Stimulated activated memory B cell treated with anti-CD40 and anti-IgM and Interleukin-4, amounts not matched to agents 10 μg/mL and 1 μg/mL and 100 μg/mL, for 72 hours (primary cell): Measurements from ENCODE around the gene ADAMTSL2.

Experiments
- ATAC-seq: fragments of 150-1000 bp; cut with Tn5 transposase; 2 replicates; pipeline ENCODE4 v1.10.0; 2021
- H3K27ac Mint-ChIP-seq: one replicate; pipeline ENCODE4 v1.8.0; 2022; ENCODE audit warnings: mild to moderate bottlenecking, mixed read lengths
- H3K27me3 Mint-ChIP-seq: one replicate; pipeline ENCODE4 v1.8.0; 2022; ENCODE audit warnings: mixed read lengths
- H3K36me3 Mint-ChIP-seq: one replicate; pipeline ENCODE4 v1.8.0; 2022; ENCODE audit warnings: mixed read lengths
- H3K4me1 Mint-ChIP-seq: one replicate; pipeline ENCODE4 v1.8.0; 2022; ENCODE audit warnings: mixed read lengths
- H3K4me3 Mint-ChIP-seq: one replicate; pipeline ENCODE4 v1.8.0; 2022; ENCODE audit warnings: mild to moderate bottlenecking, moderate library complexity, mixed read lengths
- H3K9me3 Mint-ChIP-seq: one replicate; pipeline ENCODE4 v1.8.0; 2022; ENCODE audit warnings: mixed read lengths

ADAMTSL2 gene

DNA sequence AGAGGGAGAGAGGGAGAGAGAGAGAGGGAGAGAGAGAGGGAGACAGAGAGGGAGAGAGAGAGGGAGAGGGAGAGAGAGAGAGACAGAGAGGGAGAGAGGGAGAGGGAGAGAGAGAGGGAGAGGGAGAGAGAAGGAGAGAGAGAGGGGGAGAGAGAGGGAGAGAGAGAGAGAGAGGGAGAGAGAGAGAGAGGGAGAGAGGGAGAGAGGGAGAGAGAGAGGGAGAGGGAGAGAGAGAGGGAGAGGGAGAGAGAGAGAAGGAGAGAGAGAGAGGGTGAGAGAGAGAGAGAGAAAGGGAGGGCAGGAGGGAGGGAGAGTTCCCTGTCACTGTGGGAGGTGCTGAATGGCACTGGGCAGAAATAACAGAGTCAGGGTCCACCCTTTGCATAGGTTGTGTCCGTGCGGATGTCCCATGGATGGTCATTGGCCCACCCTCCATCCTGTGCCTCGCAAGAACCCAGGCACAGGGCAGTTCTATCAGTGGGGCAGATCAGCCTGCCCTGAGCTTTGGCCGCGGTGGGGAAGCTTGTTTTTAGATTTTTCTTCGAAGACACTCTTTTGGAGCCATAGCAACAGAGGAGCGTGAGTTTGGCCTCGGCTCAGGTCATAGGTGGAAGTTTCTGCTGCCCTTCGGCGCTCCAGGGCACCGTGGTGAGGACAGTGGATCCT is 30.1 kb downstream of the ADAMTSL2 start:
- peaks cover 55% of the 10 kb centered on the region for H3K27me3 Mint-ChIP-seq
- H3K9me3 Mint-ChIP-seq = peaks cover 9% of the 10 kb centered on the region
- no peak for ATAC-seq
- peaks cover 8% of the 10 kb centered on the region for H3K4me1 Mint-ChIP-seq
- peak overlapping the region; percentile 60 for H3K27ac Mint-ChIP-seq
- no peaks in the 10 kb centered on the region for H3K36me3 Mint-ChIP-seq
- no peak overlapping the region for H3K4me3 Mint-ChIP-seq

DNA sequence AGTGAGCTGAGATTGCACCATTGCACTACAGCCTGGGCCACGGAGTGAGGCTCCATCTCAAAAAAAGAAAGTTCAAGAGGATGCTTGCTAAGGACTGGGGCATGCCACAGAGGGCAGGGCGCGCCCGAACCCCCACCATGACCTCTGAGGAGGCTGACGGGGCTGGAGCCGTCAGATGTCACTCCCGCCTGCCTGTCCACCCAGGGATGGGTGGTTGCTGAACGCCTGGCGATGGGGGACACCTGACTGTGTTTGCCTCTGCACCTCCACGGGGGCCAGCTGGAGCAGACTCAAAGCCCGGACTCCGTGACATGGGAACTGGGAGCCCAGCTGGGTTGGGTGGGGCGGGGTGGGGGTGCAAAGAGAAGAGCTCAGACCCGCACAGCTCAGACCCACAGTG is 31.9 kb downstream of the ADAMTSL2 start:
- Mint-ChIP-seq H3K9me3 (peaks cover 9% of the 10 kb centered on the region), H3K4me1 (peaks cover 8% of the 10 kb centered on the region), H3K36me3 (no peaks in the 10 kb centered on the region), H3K27me3 (peaks cover 55% of the 10 kb centered on the region), H3K4me3 (no peak overlapping the region), H3K27ac (no peak overlapping the region)
- no peak for ATAC-seq

DNA sequence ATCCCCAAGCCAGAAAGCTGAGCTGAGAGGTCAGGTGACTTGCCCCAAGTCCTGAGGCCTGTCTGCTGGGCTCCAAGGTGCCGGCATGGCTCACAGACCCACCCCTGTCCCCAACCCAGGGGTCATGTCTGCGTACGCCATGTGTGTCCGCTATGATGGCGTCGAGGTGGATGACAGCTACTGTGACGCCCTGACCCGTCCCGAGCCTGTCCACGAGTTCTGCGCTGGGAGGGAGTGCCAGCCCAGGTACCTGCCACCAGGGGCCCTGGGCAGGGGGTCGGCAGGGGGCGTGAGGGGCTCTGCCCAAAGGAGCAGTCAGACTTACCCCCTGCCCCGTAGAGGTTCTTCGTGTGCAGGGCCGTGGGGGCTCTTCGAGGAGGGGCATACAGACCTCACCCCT is 32.3 kb downstream of the ADAMTSL2 start:
- H3K27ac Mint-ChIP-seq = no peak overlapping the region
- no peak for ATAC-seq
- no peaks in the 10 kb centered on the region for H3K36me3 Mint-ChIP-seq
- H3K4me1 Mint-ChIP-seq = peaks cover 8% of the 10 kb centered on the region
- no peak overlapping the region for H3K4me3 Mint-ChIP-seq
- peaks cover 55% of the 10 kb centered on the region for H3K27me3 Mint-ChIP-seq
- H3K9me3 Mint-ChIP-seq = peaks cover 9% of the 10 kb centered on the region

DNA sequence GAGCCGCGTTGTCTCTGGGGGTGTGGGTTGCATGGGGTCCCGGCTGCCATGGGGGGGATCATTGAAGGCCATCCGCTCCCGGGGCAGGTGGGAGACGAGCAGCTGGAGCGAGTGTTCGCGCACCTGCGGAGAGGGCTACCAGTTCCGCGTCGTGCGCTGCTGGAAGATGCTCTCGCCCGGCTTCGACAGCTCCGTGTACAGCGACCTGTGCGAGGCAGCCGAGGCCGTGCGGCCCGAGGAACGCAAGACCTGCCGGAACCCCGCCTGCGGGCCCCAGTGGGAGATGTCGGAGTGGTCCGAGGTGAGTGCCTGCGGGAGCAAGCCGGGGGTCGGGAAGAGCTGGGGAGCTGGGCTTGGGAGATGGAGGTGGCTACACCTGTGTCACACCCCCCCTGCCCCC is 33.7 kb downstream of the ADAMTSL2 start:
- ATAC-seq = no peak
- H3K4me3 Mint-ChIP-seq = no peak overlapping the region
- H3K36me3 Mint-ChIP-seq = no peaks in the 10 kb centered on the region
- H3K27me3 Mint-ChIP-seq = peaks cover 66% of the 10 kb centered on the region
- peaks cover 6% of the 10 kb centered on the region for H3K4me1 Mint-ChIP-seq
- H3K27ac Mint-ChIP-seq = no peak overlapping the region
- H3K9me3 Mint-ChIP-seq = peaks cover 9% of the 10 kb centered on the region

DNA sequence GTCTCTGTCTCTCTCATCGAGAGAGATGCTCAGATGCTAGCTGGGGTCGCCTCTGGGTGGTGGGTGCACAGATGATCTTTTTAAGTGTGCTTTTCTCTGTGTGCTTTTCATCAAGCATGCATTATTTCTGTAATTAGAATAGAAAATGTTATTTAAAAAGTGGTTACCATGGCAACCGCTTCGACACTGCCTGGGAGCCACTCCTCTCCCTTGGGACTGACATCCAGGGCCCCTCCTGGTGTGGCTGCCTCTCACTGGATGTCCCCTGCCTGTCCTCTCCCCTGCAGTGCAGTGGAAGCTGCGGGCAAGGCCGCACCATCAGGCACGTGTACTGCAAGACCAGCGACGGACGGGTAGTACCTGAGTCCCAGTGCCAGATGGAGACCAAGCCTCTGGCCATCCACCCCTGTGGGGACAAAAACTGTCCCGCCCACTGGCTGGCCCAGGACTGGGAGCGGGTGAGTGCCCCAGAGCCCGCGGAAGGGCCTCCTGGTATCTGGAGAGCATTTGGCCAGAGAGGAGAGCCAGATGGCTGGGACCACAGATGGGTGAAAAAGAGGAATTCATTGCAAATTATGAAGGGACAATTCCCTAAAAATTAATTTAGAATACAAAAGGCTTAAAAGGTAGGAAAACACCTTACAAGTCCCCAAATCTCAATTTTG is 34.7 kb downstream of the ADAMTSL2 start:
- H3K36me3 Mint-ChIP-seq = no peaks in the 10 kb centered on the region
- ATAC-seq = no peak
- H3K9me3 Mint-ChIP-seq = peaks cover 1% of the 10 kb centered on the region
- H3K27ac Mint-ChIP-seq = no peak overlapping the region
- peaks cover 69% of the 10 kb centered on the region for H3K27me3 Mint-ChIP-seq
- H3K4me1 Mint-ChIP-seq = no peaks in the 10 kb centered on the region
- H3K4me3 Mint-ChIP-seq = no peak overlapping the region

DNA sequence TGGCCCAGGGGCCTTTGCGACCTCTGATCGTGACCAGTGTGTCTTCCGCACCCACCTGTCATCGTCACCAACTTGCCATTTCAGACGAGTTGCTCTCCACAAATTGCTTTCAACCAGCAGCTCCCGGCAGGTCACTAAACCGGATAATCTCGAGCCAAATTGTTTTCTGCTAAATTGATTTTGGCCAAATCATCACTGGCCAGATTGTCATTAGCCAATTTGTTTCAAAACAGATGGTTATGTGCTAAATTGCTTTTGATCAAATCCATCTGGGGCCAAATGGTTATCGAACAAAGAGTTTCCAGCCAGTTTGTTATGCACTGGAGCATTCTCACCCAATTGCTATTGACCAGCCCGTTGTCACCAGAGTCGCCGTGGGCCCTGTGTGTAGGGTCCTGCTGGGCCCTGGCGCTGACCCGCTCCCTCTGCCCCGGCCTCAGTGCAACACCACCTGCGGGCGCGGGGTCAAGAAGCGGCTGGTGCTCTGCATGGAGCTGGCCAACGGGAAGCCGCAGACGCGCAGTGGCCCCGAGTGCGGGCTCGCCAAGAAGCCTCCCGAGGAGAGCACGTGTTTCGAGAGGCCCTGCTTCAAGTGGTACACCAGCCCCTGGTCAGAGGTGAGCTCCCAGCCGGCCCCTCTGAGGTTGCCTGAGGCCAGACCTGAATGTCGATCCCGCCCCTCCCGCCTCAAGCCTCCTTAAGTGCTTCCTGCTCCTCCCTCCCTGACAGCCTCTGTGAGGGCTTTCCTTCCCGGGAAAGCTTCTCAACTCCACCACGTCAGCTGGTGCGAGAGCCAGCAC is 35.6 kb downstream of the ADAMTSL2 start:
- Mint-ChIP-seq H3K4me1 (no peaks in the 10 kb centered on the region), H3K4me3 (no peak overlapping the region), H3K27me3 (peaks cover 77% of the 10 kb centered on the region)

DNA sequence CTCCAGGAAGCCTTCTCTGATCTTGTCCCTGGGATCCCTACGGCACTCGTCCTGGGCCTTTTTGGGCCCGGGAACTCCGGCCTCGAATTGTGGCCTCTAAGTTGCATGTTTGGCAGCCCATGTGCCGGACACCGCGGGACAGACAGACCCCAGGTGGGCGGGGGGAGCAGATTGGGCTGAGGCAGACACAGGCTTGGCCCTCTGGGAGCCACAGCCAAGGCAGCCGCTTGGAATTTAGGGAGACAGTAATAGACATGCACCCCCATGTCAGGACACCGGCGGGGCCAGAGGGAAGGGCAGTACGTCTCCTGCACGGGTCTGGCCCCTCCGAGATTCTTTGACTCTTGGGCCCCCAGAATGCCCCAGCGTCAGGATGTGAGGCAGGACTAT is 36.2 kb downstream of the ADAMTSL2 start:
- H3K27ac Mint-ChIP-seq = no peak overlapping the region
- no peaks in the 10 kb centered on the region for H3K36me3 Mint-ChIP-seq
- no peak for ATAC-seq

More for the DNA sequence above, 35.6 kb downstream of the ADAMTSL2 start:
- Mint-ChIP-seq H3K9me3 (no peaks in the 10 kb centered on the region), H3K27ac (no peak overlapping the region), H3K36me3 (no peaks in the 10 kb centered on the region)
- ATAC-seq = no peak

DNA sequence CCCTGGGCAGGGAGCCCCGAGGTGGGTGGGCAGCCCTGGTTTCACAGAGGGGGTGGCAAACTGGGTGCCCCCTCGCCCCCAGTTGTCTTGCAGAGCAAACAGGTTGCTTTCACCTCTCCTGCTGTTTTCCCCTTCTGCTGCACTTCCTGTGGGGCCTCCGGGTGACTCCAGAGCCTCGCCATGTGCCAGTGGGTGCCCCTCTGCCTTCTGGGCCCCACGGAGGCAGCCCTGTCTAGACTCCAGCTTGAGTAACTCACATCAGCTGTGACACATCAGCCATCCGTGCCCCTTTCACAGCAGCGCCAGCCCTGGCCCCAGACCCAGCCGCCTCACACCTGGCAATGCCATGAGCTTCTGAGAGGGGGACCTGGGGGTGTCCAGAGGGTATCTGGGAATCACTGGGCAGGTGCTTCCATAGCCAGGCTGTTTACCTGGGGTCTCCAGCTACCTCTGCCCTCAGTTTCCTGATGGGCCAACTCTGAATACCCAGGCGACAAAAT is 36.9 kb downstream of the ADAMTSL2 start:
- Mint-ChIP-seq H3K4me1 (peaks cover 9% of the 10 kb centered on the region), H3K27me3 (peaks cover 91% of the 10 kb centered on the region), H3K27ac (no peak overlapping the region), H3K36me3 (no peaks in the 10 kb centered on the region), H3K4me3 (no peak overlapping the region), H3K9me3 (no peaks in the 10 kb centered on the region)
- ATAC-seq = no peak

More for the DNA sequence above, 36.2 kb downstream of the ADAMTSL2 start:
- H3K27me3 Mint-ChIP-seq = peaks cover 83% of the 10 kb centered on the region
- H3K4me3 Mint-ChIP-seq = no peak overlapping the region
- H3K4me1 Mint-ChIP-seq = peaks cover 5% of the 10 kb centered on the region
- H3K9me3 Mint-ChIP-seq = no peaks in the 10 kb centered on the region

DNA sequence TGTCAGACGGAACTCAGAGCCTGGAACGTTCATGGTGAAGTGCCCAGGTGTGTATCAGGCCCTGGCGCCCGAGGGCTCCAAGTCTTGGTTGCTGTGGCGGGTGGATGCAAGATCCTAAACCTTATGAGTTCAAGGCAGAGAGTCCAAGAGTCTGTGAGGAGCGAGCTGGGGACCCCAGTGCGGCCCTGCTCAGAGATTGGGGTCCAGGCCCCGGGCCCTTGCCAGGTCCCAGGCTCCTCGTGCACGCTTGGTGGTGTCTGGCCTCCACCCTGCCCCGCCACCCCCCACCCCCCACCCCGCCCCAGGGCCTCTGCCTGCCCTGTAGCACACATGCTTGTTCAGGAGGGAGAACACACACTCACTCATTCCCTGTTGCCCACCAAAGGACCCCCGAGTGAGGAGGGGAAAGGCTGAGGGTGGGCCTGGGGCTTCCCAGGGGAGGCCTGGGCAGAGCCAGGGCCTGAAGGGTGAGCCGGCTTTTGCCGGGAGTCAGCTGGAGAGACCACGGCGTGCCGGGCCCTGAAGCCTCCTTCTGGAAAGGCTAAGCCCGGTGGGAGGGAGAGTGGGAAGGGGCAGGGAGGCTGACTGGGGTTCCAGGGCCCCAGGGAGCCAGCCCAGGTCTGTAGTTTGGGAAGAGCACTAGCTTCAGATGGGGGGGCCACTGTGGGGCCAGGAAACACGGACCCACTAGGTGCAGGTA is 37.5 kb downstream of the ADAMTSL2 start:
- H3K4me1 Mint-ChIP-seq = peaks cover 15% of the 10 kb centered on the region
- H3K4me3 Mint-ChIP-seq = no peak overlapping the region
- peaks cover 97% of the 10 kb centered on the region for H3K27me3 Mint-ChIP-seq
- no peaks in the 10 kb centered on the region for H3K36me3 Mint-ChIP-seq
- no peak overlapping the region for H3K27ac Mint-ChIP-seq
- H3K9me3 Mint-ChIP-seq = no peaks in the 10 kb centered on the region
- ATAC-seq = no peak

DNA sequence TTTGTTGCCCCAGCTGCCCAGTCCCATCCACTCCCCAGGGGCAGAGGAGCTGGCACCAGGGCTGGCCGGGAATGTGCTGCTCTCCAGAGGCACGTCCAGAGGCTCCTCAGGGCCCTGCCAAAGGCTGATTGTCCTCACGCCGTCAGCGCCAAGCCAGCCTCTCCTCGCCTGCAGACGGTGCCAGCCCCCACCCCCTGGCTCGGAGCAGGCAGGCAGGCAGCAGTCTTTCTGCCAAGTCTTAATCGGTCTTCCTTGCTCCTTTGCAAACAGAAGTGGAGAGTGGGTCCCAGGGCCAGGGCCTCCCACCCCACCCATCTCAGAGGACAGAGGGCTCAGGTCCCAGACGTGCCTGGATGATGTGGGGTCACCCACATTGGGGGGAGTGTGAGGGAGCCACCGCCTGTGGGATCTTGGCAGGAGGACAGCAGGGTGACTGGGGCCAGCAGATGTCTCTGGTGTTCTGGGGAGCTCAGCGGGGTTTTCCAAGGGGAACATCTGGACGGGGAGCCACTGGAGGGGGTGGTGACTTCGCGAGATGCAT is 38.4 kb downstream of the ADAMTSL2 start:
- peaks cover 97% of the 10 kb centered on the region for H3K27me3 Mint-ChIP-seq
- H3K27ac Mint-ChIP-seq = no peak overlapping the region
- no peak for ATAC-seq

DNA sequence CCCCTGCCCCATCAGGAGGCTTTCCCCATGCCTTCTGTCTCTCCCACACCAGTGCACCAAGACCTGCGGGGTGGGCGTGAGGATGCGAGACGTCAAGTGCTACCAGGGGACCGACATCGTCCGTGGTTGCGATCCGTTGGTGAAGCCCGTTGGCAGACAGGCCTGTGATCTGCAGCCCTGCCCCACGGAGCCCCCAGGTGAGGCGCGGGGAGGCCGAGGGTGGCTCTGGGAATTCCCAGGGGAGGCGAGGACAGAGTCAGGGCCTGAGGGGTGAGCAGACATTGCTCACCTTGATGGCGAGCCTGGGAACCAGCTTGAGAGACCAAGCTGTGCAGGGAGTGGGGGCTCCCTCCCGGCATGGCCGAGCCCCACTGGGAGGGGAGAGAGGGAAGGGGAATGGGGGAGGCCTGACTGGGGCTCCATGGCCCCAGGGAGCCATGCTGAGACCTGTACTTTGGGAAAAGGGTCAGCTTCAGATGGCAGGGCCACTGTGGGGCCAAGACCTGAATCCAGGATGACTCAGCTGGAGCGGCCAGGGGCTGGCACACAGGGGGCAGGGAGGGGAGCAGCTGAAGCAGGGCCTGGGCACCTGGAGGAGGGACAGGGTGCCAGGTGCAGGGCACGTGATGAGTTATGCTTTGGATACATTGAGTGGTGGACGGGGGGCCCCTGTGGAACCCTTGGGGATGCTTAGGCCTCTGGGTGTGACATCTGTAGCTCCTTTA is 39.4 kb downstream of the ADAMTSL2 start:
- H3K4me3 Mint-ChIP-seq = no peak overlapping the region
- H3K27ac Mint-ChIP-seq = no peak overlapping the region
- peaks cover 28% of the 10 kb centered on the region for H3K4me1 Mint-ChIP-seq
- ATAC-seq = no peak
- H3K27me3 Mint-ChIP-seq = peaks cover 98% of the 10 kb centered on the region
- no peaks in the 10 kb centered on the region for H3K9me3 Mint-ChIP-seq
- no peaks in the 10 kb centered on the region for H3K36me3 Mint-ChIP-seq

More for the DNA sequence above, 38.4 kb downstream of the ADAMTSL2 start:
- no peak overlapping the region for H3K4me3 Mint-ChIP-seq
- H3K36me3 Mint-ChIP-seq = no peaks in the 10 kb centered on the region
- peaks cover 21% of the 10 kb centered on the region for H3K4me1 Mint-ChIP-seq
- no peaks in the 10 kb centered on the region for H3K9me3 Mint-ChIP-seq

DNA sequence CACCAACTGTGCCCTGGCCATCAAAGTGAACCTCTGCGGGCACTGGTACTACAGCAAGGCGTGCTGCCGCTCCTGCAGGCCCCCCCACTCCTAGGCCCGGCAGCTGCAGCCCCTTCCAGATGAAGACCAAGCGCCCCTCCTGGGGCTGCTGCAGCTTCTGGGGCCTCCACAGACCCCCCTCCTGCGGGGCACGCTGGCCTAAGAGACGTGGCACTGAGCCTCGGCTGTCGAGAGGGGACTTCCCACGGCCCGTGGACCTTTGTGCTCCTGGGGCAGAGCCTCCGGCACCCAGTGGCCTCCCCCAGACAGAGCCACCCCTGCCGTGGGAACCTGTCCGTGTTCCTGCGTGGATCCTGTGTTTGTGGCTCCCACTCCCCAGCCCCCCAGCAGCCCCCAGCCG is 40.3 kb downstream of the ADAMTSL2 start:
- no peak overlapping the region for H3K4me3 Mint-ChIP-seq
- no peaks in the 10 kb centered on the region for H3K9me3 Mint-ChIP-seq
- no peak for ATAC-seq
- H3K27ac Mint-ChIP-seq = no peak overlapping the region
- H3K4me1 Mint-ChIP-seq = peaks cover 28% of the 10 kb centered on the region
- H3K27me3 Mint-ChIP-seq = peaks cover 98% of the 10 kb centered on the region
- H3K36me3 Mint-ChIP-seq = no peaks in the 10 kb centered on the region

DNA sequence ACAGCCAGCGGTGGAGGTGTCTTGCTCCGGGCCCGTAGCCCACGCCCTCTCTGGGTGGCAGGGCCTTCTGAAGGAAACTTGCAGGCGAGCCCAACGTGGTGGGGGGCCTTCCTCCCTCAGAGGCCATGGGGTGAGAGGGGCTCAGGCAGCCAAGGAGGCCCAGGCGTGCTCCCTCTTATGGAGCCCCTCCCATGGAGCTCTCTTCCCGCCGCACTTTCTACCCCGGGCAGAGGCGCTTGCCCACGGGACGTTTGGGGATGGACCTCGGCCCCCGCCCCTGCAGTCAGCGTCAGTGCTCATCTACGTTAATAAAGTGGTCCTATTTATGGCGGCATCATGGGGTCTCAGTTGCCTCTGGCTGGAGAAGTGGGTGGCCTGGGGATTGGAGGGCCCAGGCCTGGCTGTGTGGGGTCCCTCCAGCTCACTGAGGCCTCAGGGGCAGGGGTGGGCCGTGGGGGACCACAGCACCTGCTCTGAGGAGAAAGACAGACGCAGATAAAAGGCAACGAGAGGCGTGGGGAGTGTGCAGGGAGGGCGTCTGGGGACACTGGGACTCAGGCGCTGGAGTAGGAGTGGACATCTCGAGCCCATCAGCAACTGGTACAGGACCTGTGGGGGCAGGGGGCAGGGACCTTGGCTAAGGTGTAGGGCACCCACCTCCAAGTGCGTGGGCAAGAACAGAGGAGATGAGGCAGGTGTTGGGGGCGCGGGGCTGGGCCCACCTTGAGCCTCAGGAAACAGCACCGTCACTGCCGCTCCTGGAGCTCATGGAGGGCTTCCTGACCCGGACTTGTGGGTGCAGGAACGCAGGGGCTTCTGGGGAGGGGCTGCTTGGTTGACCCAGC is 40.9 kb downstream of the ADAMTSL2 start:
- Mint-ChIP-seq H3K4me3 (no peak overlapping the region), H3K27ac (no peak overlapping the region), H3K4me1 (peaks cover 34% of the 10 kb centered on the region), H3K9me3 (no peaks in the 10 kb centered on the region), H3K27me3 (peaks cover 99% of the 10 kb centered on the region), H3K36me3 (no peaks in the 10 kb centered on the region)
- no peak for ATAC-seq
